ENCODE measurements around the gene GOLGA1. TPM values are rescaled to one million over a fixed set of nuclear protein-coding genes. Genes with fewer than 3 reads are reported as not detected.
A peak's percentile ranks its signal among the peaks of the same experiment; 100 is the strongest.

GOLGA1 gene
- total and polyA plus RNA-seq, 2 of the 13 experiments (the other 11 are each of a cell fraction or from before 2014, with no cell fraction given), result 12.7 to 15.9 TPM

DNA sequence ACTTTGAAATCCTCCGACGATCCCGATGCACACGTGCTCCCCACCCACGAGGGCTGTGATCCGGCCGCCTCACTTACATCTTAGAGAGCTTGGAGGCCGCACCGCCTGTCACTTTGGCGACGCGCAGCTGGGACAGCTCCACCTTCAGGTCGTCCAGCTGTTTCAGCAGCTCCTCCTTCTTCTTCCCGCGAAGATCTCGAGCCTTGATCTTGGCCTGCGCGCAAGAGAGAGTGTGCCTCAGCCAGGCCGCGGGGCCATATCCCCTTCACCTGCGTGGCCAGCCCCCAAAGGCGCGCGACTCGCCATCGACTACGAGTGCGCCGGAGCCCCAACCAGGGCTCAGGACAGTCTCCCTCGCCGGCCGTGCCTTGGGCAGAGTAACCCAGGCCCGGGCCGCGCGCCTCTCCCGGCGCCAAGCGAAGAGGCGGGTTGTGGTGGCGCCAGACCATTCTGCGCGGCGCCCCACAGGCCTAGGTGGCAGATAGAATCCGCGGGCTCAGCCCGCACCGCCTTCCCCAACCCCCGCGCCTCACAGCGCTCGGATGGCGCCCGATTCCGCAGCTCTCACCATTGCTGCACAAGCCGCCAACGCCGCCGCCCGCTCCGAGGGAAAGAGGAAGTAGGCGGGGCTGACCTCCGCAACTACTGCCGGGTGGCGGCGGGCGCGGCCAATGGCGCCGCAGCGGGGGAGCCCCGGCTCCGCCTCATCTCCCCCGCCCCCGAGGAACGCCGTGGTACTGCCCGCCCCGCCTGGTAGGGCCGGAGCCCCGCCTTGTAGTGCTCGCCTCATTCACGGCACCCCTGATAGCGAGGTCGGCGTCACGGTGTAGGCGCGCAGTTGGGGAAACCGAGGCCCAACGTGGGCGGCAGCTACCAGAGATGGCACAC, 79.3 kb downstream of the GOLGA1 start, which contains the start of the genes ARPC5L and RPL35 (continued):
- TF ChIP-seq HNF1A (IDR thresholded peaks at IDR 0.05; ENCODE audit: low read depth) (no peak; the same call in 1 of the 2 replicates), HNF1A (CRISPR knock-in tag; IDR thresholded peaks at IDR 0.05; ENCODE audit: borderline replicate concordance) (peak; percentile 46; the same call in 1 of the 2 replicates), CHD2 (IDR thresholded peaks at IDR 0.05; ENCODE audit: low read depth, low read length) (0 out of 2 replicates have a peak, but pooled peaks have one; percentile 53), ZNF383 (CRISPR knock-in tag; IDR thresholded peaks at IDR 0.05; ENCODE audit: borderline replicate concordance) (no peak), HNRNPLL (IDR thresholded peaks at IDR 0.05; ENCODE audit: low read depth, low read length, poor library complexity, severe bottlenecking) (peak; percentile 35), ZNF878 (CRISPR knock-in tag; IDR thresholded peaks at IDR 0.05) (0 out of 2 replicates have a peak, but pooled peaks have one; percentile 50), MAF1 (CRISPR knock-in tag; IDR thresholded peaks at IDR 0.05; ENCODE audit: borderline replicate concordance) (0 out of 2 replicates have a peak, but pooled peaks have one; percentile 74), ARID5B (CRISPR knock-in tag; IDR thresholded peaks at IDR 0.05) (no peak), MLXIP (CRISPR knock-in tag; IDR thresholded peaks at IDR 0.05; ENCODE audit: borderline replicate concordance) (peak; percentile 82; the same call in 1 of the 2 replicates), CHD4 (IDR thresholded peaks at IDR 0.05; ENCODE audit: borderline replicate concordance, low read length) (no peak), TRIM24 (CRISPR knock-in tag; IDR thresholded peaks at IDR 0.05) (no peak), ZNF543 (CRISPR knock-in tag; IDR thresholded peaks at IDR 0.05) (peak; percentile 68; the same call in 1 of the 2 replicates), ZNF446 (CRISPR knock-in tag; IDR thresholded peaks at IDR 0.05) (peak; percentile 59; the same call in 1 of the 2 replicates), RCOR2 (CRISPR knock-in tag; IDR thresholded peaks at IDR 0.05) (no peak), ZNF761 (CRISPR knock-in tag; conservative IDR thresholded peaks at IDR 0.05) (no peak), ISL2 (CRISPR knock-in tag; IDR thresholded peaks at IDR 0.05) (peak; percentile 65), ZFP37 (CRISPR knock-in tag; IDR thresholded peaks at IDR 0.05; ENCODE audit: borderline replicate concordance) (0 out of 2 replicates have a peak, but pooled peaks have one; percentile 11), ZNF225 (CRISPR knock-in tag; IDR thresholded peaks at IDR 0.05) (no peak)

Measured in HepG2 (cell line).